ENCODE measurements around the gene MPL. TPM values are rescaled to one million over a fixed set of nuclear protein-coding genes. Genes with fewer than 3 reads are reported as not detected.

MPL gene
- total RNA-seq, 1 donor from 2014 or later = not detected

DNA sequence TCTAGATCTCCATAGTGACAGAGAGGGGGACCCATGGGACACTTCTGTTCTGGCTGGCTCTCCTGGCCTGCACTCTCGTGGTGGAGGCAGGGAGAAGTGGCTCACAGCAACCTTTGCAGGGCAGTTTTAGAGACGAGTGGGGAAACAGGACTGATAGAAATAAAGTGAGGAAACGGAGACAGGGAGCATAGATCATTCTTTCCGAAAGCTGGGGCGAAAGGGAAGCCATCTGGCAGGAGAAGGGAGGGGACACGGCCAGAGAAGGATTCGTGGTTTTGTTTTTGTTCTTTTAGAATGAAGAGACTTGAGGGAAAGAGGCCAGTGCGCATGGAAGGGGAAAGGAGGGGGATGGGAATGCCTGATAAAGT, 33.3 kb upstream of the MPL start:
- no peak overlapping the region for H2AFZ ChIP-seq (ENCODE audit: low read depth, low read length)
- H3K36me3 Mint-ChIP-seq (ENCODE audit: low read depth, unreplicated experiment) = peaks cover 11% of the 10 kb centered on the region
- H3K27me3 Mint-ChIP-seq (ENCODE audit: low read depth, unreplicated experiment) = peaks cover 27% of the 10 kb centered on the region
- no peak overlapping the region for H3K4me3 Mint-ChIP-seq (ENCODE audit: unreplicated experiment)
- no peaks in the 10 kb centered on the region for H3K9me3 ChIP-seq (ENCODE audit: insufficient read depth, low read depth, low read length)
- DNase-seq (ENCODE audit: low read depth) = no peak
- H3K27me3 ChIP-seq (ENCODE audit: insufficient read depth, low read length) = no peaks in the 10 kb centered on the region
- no peak overlapping the region for H3K4me3 ChIP-seq (ENCODE audit: insufficient read depth, low read depth, low read length)
- H3K9me3 Mint-ChIP-seq (ENCODE audit: unreplicated experiment) = peaks cover 14% of the 10 kb centered on the region
- peaks cover 13% of the 10 kb centered on the region for H3K4me1 Mint-ChIP-seq (ENCODE audit: low read depth, unreplicated experiment)
- H3K36me3 ChIP-seq (ENCODE audit: insufficient read depth, low read length) = no peaks in the 10 kb centered on the region
- TF ChIP-seq, protein P1, sequence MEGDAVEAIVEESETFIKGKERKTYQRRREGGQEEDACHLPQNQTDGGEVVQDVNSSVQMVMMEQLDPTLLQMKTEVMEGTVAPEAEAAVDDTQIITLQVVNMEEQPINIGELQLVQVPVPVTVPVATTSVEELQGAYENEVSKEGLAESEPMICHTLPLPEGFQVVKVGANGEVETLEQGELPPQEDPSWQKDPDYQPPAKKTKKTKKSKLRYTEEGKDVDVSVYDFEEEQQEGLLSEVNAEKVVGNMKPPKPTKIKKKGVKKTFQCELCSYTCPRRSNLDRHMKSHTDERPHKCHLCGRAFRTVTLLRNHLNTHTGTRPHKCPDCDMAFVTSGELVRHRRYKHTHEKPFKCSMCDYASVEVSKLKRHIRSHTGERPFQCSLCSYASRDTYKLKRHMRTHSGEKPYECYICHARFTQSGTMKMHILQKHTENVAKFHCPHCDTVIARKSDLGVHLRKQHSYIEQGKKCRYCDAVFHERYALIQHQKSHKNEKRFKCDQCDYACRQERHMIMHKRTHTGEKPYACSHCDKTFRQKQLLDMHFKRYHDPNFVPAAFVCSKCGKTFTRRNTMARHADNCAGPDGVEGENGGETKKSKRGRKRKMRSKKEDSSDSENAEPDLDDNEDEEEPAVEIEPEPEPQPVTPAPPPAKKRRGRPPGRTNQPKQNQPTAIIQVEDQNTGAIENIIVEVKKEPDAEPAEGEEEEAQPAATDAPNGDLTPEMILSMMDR (IDR thresholded peaks at IDR 0.05; ENCODE audit: insufficient read depth, low read depth, low read length) = no peak
- TF ChIP-seq EZH2 (IDR thresholded peaks at IDR 0.05; ENCODE audit: insufficient read depth, low read length) = no peak
- no peaks in the 10 kb centered on the region for H4K20me1 ChIP-seq (ENCODE audit: insufficient read depth, low read length)
- H3K27ac ChIP-seq (ENCODE audit: low read depth, low read length) = no peak overlapping the region
- H3K4me1 ChIP-seq (ENCODE audit: insufficient read depth, low read length) = no peaks in the 10 kb centered on the region
- H3K4me2 ChIP-seq (ENCODE audit: low read length) = no peak overlapping the region
- H3K9ac ChIP-seq (ENCODE audit: low read length) = no peak overlapping the region
- H3K79me2 ChIP-seq (ENCODE audit: insufficient read depth, low read length) = no peaks in the 10 kb centered on the region
- H3K27ac Mint-ChIP-seq (ENCODE audit: unreplicated experiment) = peak overlapping the region; percentile 73
- no peak for FAIRE-seq

DNA sequence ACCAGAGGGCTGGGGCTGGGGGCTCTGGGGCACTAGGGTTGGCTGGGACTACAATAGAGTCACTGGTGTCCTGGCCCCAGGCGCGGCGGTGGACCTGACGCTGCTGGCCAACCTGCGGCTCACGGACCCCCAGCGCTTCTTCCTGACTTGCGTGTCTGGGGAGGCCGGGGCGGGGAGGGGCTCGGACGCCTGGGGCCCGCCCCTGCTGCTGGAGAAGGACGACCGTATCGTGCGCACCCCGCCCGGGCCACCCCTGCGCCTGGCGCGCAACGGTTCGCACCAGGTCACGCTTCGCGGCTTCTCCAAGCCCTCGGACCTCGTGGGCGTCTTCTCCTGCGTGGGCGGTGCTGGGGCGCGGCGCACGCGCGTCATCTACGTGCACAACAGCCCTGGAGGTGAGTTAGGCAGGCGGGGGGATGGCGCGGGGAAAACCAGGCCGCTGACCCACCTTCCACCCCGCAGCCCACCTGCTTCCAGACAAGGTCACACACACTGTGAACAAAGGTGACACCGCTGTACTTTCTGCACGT, 32.8 kb upstream of the MPL start:
- H3K36me3 Mint-ChIP-seq (ENCODE audit: low read depth, unreplicated experiment) = peaks cover 11% of the 10 kb centered on the region
- FAIRE-seq (no peak), DNase-seq (ENCODE audit: low read depth) (no peak)
- H3K79me2 ChIP-seq (ENCODE audit: insufficient read depth, low read length) = no peaks in the 10 kb centered on the region
- H3K27ac ChIP-seq (ENCODE audit: low read depth, low read length) = no peak overlapping the region
- no peaks in the 10 kb centered on the region for H4K20me1 ChIP-seq (ENCODE audit: insufficient read depth, low read length)
- no peak overlapping the region for H3K4me3 Mint-ChIP-seq (ENCODE audit: unreplicated experiment)
- no peak overlapping the region for H3K27ac Mint-ChIP-seq (ENCODE audit: unreplicated experiment)
- no peak overlapping the region for H3K4me2 ChIP-seq (ENCODE audit: low read length)
- TF ChIP-seq, protein P1 (IDR thresholded peaks at IDR 0.05; ENCODE audit: insufficient read depth, low read depth, low read length) = no peak
- no peak for TF ChIP-seq EZH2 (IDR thresholded peaks at IDR 0.05; ENCODE audit: insufficient read depth, low read length)
- peaks cover 13% of the 10 kb centered on the region for H3K4me1 Mint-ChIP-seq (ENCODE audit: low read depth, unreplicated experiment)
- peaks cover 14% of the 10 kb centered on the region for H3K9me3 Mint-ChIP-seq (ENCODE audit: unreplicated experiment)
- H3K27me3 ChIP-seq (ENCODE audit: insufficient read depth, low read length) = no peaks in the 10 kb centered on the region
- no peak overlapping the region for H2AFZ ChIP-seq (ENCODE audit: low read depth, low read length)
- H3K27me3 Mint-ChIP-seq (ENCODE audit: low read depth, unreplicated experiment) = peaks cover 27% of the 10 kb centered on the region
- H3K4me3 ChIP-seq (ENCODE audit: insufficient read depth, low read depth, low read length) = no peak overlapping the region
- no peaks in the 10 kb centered on the region for H3K36me3 ChIP-seq (ENCODE audit: insufficient read depth, low read length)
- no peaks in the 10 kb centered on the region for H3K4me1 ChIP-seq (ENCODE audit: insufficient read depth, low read length)
- no peaks in the 10 kb centered on the region for H3K9me3 ChIP-seq (ENCODE audit: insufficient read depth, low read depth, low read length)
- no peak overlapping the region for H3K9ac ChIP-seq (ENCODE audit: low read length)

DNA sequence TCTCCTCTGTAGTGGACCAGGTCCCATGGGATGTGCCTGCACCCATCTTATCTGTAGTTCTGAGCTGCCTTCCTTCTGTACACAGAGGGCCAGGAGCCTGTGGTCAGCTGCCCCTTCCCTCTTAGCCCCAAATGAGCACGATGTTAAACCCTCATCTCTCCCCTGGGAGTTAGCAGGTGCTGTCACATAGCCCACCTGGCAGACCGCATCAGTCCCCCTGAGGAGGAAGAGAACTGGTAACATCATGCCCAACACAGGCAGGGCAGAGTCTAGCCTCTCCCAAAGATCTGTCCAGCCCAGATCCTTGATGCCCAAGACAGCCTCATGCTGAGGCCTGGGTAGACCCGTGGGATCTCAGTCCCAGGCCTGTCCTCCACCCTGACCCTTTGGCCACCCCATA, 32.2 kb upstream of the MPL start:
- Mint-ChIP-seq H3K36me3 (ENCODE audit: low read depth, unreplicated experiment) (peaks cover 11% of the 10 kb centered on the region), H3K9me3 (ENCODE audit: unreplicated experiment) (peaks cover 14% of the 10 kb centered on the region), H3K4me1 (ENCODE audit: low read depth, unreplicated experiment) (peaks cover 13% of the 10 kb centered on the region), H3K27me3 (ENCODE audit: low read depth, unreplicated experiment) (peaks cover 29% of the 10 kb centered on the region), H3K4me3 (ENCODE audit: unreplicated experiment) (no peak overlapping the region), H3K27ac (ENCODE audit: unreplicated experiment) (no peak overlapping the region)
- Histone ChIP-seq H3K27ac (ENCODE audit: low read depth, low read length) (no peak overlapping the region), H3K36me3 (ENCODE audit: insufficient read depth, low read length) (no peaks in the 10 kb centered on the region), H3K9ac (ENCODE audit: low read length) (no peak overlapping the region), H2AFZ (ENCODE audit: low read depth, low read length) (no peak overlapping the region), H3K79me2 (ENCODE audit: insufficient read depth, low read length) (no peaks in the 10 kb centered on the region), H3K4me1 (ENCODE audit: insufficient read depth, low read length) (no peaks in the 10 kb centered on the region), H3K4me3 (ENCODE audit: insufficient read depth, low read depth, low read length) (no peak overlapping the region), H4K20me1 (ENCODE audit: insufficient read depth, low read length) (no peaks in the 10 kb centered on the region), H3K9me3 (ENCODE audit: insufficient read depth, low read depth, low read length) (no peaks in the 10 kb centered on the region), H3K27me3 (ENCODE audit: insufficient read depth, low read length) (no peaks in the 10 kb centered on the region), H3K4me2 (ENCODE audit: low read length) (no peak overlapping the region)
- FAIRE-seq (no peak), DNase-seq (ENCODE audit: low read depth) (no peak)
- TF ChIP-seq EZH2 (IDR thresholded peaks at IDR 0.05; ENCODE audit: insufficient read depth, low read length) = no peak
- TF ChIP-seq, protein P1 (IDR thresholded peaks at IDR 0.05; ENCODE audit: insufficient read depth, low read depth, low read length) = no peak

Measured in astrocyte (in vitro differentiated cells and primary cell).